Stimulated activated CD4-positive, alpha-beta T cell treated with anti-CD3 and anti-CD28 coated beads, Interleukin-2, amount 100 ng/mL, for 4 hours (primary cell): Measurements from ENCODE around the gene TMEM238L.
"Not testable (repeated sequence)": the region's sequence is repeated elsewhere in the genome, so short reads cannot be mapped to it uniquely, and the experiment has no call there.

Source experiments
- DNase-seq: peaks from one replicate; pipeline ENCODE4 v3.0.0-alpha.2; 2020; ENCODE audit warnings: low read depth

Gene TMEM238L, protein sequence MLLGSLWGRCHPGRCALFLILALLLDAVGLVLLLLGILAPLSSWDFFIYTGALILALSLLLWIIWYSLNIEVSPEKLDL

DNA sequence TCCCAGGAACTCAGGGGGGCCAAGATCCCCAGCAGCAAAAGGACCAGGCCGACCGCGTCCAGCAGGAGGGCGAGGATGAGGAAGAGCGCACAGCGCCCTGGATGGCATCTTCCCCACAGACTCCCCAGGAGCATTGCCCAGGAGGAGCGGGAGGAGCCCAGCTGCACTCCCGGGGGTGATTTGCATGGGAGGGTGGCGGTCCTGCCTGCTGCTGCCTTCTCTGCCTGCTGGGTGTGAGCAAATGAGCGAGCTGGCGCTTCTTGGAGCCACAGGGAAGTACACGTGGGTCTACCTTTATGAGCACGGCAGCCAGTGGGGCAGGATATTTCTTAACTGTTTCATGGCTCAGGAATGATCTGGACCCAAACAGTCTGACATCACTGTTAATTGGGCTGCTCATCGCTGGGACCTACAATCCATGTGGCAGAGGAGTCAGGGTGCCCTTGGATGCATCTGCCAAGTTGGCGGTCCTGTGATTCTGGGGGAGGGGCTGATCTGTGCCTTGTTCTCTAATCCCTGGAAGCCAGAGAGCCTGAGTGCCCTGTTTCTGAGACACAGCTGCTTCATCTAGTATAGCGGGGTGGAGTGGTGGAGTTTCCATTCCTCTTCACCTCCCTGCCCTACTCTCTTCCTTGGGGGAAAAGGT is at the start of gene TMEM238L:
TMEM238L (minus strand) TSS at position 270 of the 646 bp plus-strand sequence; CDS start at position 134, 136 bp downstream.
- no peak for DNase-seq

DNA sequence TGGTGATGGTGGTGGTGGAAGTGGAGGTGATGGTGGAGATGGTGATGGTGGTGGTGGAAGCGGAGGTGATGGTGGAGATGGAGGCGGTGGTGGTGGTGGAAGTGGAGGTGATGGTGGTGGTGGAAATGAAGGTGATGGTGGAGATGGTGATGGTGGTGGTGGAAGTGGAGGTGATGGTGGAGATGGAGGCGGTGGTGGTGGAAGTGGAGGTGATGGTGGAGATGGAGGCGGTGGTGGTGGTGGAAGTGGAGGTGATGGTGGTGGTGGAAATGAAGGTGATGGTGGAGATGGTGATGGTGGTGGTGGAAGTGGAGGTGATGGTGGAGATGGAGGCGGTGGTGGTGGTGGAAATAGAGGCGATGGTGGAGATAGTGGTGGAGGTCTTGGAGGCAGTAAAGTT is 42.7 kb upstream of the TMEM238L start:
- DNase-seq: not testable (repeated sequence)

DNA sequence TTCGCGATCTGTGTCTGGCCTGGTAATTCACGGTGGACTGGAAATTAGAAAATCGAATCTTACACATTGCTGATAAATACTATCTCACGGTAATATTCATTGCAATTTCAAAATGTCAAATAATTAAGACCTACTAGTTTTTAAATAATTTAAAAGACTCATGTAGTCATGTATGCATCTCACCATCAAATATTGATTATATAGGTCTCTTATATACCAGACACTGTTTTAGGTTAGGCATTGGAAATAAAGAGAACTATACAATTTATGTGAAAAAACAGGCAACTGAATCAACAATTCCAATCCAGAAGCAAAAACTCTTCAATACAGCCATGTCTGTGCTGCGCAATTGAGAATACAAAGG is 41.5 kb upstream of the TMEM238L start:
- DNase-seq: no peak

GRCh38 chr17:10844621-10845387 is 40.9 kb upstream of the TMEM238L start:
- peak; percentile 71 for DNase-seq

DNA sequence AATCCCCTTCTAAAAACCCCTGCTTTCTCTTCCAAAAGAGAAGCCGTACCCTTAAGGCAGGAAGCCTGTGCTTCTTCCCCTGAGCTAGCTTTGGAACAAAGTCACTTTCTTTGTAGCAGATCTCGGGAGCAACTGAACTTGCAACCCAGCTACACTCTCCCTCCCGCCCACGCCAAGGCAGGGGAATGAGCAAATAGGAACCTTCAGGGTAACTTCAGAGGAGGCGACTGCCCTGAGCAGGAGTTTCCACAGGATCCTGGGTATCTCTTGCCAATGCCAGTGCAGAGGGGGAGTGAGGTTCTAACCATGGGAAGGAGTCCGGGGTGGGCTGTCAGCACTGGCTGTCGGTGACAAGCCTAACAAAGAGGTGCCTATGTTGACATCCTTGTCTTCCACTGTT is 39.9 kb upstream of the TMEM238L start:
- no peak for DNase-seq

GRCh38 chr17:10842658-10843057 is 38.8 kb upstream of the TMEM238L start:
- DNase-seq: no peak

GRCh38 chr17:10838682-10839081 is 34.8 kb upstream of the TMEM238L start:
- DNase-seq: no peak

DNA sequence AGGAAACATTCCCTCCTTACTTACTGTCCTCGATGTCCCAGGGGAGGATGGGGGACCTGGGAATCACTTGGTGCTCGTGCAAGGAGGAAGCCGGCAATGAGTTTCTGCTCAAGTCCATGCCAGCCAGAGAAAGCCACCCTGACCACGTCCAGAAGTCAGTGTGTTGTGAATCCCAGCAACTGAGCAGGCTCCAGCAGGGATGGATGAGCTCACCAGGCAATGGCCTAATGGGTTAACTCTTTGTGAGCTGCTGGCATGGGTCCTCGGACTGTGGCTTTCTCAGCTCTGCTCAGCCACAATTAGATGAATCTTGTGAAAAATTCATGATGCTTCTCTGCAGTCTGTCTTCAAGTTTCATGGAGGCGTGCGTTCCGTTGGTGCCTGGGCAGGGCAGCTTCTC is 34.0 kb upstream of the TMEM238L start, which contains the start of gene PIRT:
PIRT (minus strand) TSS at position 167 of the 400 bp plus-strand sequence. CDS start 12,442 bp downstream, outside the sequence.
- DNase-seq: no peak

- no peak for DNase-seq
Measured at GRCh38 chr17:10836966-10837590, 33.2 kb upstream of the TMEM238L start.

GRCh38 chr17:10836145-10836544 is 32.2 kb upstream of the TMEM238L start:
- DNase-seq: no peak

DNA sequence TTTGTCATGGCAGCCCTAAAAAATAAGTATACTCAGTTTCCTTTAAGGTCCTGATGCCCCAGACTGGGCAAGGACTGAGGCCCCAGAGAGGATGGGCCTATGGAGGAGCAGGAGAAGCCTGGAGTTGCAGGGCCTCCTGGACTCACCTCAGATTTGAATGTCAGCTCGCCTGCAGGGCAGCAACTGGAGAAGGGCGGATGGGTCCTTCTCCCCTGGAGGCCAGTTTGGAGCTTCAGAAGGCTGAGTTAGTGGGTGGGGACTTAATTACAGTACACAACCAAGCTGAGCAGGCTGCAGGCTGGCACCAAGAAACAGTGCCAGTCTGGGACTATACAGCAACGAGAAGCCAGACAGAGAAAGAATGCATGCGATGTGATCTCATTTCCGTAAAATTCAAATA is 27.8 kb upstream of the TMEM238L start:
- DNase-seq: no peak

DNA sequence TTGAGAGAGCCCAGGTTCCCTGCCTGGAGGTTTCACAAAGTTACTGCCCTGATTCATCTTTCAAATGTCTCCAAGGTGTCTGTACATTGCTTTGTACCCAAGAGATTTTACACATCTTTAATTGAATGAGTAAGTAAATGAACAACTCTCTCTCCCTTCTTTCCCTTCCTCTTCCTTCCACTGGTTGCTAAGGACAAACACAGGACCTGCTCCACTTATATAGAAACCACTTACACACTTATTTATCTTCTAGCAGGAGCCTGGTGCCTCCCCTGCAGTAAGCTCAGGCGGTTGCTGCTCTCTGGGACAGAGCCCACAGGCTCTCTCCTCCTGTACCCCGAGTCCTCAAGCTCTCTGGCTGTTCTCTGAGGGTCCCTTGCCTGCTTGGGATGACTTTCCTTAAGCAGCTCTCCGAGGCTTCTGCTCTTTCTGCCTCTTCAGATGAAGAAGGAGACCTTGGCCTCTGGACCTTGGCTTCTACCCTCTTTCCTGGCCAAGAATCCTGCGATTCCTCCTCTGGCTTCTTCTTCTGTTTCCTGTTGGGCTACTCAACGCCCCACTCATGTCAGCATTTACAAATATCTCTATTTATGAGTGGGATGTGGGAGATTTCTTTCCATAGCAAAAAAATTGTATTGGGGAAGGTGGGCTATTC is 24.1 kb upstream of the TMEM238L start:
- DNase-seq: no peak

DNA sequence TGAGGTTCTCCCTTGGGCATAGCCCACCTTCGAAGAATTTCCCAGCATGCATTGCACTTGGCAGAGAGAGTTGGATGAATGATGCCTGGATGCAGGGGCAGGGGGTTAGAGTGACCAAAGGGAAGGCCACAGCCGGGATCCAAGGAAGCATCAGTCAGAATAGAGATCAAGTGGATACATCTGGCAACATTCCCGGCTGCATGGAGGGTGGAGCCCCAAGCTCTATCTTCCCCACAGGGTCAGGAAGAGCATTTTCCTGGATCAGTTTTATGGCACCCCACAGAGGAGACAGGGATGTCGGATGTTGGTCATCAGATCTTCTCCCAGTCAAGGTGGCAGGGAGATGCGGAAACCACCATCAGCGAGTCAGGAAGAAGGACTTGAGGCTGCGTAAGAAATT is 21.0 kb upstream of the TMEM238L start:
- no peak for DNase-seq

DNA sequence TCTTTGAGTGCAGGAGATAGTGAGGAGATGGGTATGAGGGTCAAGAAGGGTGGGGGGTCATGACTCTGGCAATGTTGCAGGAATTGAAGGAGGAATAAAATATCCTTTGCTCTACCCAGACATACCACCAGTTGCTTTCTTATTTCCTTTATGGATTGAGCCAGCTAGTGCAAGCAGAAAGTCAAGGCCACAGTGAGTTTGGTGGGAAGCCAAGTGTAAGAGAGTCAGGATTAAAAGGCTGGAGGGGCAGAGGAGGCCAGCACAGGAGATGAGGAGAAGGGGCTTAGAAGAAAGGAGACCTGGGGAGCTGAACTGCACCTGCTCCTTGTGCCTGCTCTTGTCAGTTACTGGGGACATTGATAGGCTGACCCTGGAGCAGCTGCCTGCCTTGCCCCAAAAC is 17.9 kb upstream of the TMEM238L start:
- DNase-seq: no peak

GRCh38 chr17:10821054-10821453 is 17.2 kb upstream of the TMEM238L start:
- no peak for DNase-seq

DNA sequence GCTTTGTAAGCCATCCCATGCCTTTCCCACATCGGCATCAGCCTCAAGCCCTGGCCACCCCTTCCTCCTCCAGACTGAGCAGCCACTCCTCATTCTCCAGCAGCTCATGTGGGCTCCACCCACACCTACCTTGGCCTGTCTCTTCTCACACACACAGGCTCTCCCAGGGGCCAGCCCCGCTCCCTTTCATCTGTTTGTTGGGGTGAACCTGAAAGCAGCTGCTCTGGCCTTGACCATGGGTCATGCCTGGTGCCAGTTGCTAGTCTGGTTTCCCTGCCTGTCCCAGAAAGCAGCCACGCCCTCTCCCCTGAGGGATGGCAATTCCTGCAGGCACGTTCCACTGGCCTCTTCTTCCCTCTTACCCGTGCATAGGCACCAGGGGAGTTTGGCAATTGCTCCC is 11.4 kb upstream of the TMEM238L start:
- DNase-seq: no peak

GRCh38 chr17:10814075-10814474 is 10.2 kb upstream of the TMEM238L start:
- no peak for DNase-seq

- DNase-seq: no peak
Measured at GRCh38 chr17:10812674-10813073, 8.8 kb upstream of the TMEM238L start.

- no peak for DNase-seq
Measured at GRCh38 chr17:10809605-10810004, 5.7 kb upstream of the TMEM238L start.

GRCh38 chr17:10807704-10808128 is 3.8 kb upstream of the TMEM238L start:
- DNase-seq: no peak

DNA sequence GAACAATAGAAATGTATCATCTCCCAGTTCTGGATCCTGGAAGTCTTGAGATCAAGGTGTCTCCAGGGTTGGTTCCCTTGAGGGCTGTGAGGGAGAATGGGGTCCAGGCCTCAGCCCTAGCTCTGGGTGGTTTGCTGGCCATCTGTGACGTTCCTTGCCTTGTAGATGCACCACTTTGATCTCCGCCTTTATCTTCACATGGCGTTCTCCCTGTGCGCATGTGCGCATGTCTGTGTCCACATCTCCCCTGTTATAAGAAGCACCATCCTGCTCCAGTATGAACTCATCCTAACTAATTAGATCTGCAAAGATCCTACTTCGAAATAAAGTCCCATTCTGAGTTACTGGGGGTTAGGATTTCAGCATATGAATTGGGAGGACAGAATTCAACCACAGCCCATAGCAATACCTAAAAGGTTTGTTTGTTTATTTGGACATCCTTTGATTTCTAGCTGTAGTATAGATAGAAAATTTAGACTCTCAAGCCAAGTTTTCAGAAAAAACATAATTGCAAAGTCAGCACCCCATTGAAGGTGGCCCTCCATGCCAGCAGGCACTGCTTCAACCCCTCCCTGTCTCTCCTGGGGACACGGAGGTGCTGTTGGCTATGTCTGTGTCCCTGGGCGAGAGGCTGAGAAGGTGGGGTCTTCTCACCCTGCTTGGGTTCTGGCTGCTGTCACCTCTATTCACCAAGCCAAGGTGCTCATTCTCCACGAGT is 2.8 kb upstream of the TMEM238L start:
- DNase-seq: no peak

DNA sequence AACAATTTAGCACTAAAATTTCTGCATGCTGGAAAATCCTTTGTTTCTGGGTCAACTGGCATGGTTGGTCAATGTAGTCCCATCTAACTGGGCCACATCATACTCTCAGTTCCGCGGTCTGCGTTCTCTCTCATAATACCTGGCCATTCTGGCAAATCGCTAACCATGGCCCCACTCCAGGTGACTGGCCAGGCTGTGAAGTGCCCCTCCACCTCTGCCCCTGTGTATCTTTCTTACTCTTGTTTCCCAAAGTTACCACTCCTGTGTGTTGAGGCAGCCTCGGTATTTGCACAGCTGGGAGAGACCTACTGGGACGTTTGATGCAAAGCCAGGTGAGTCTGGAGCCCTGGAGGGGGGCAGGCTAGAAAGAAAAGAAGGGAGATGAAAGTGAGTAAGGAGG is 2.0 kb upstream of the TMEM238L start:
- no peak for DNase-seq
